HG02759 (cell line): ENCODE measurements around the gene TMEM269.

Source experiments
- ATAC-seq: cut with Tn5 transposase; IDR thresholded peaks from one replicate; pipeline ENCODE4 v1.9.1; 2021; ENCODE audit warnings: mild to moderate bottlenecking, moderate library complexity; ENCODE audit not compliant: unreplicated experiment

The TMEM269 gene

GRCh38 chr1:42817976-42818375 is 33.2 kb downstream of the TMEM269 start:
- ATAC-seq, result no peak

GRCh38 chr1:42820813-42821212 is 36.0 kb downstream of the TMEM269 start:
- no peak for ATAC-seq

GRCh38 chr1:42821690-42822089 is 36.9 kb downstream of the TMEM269 start:
- no peak for ATAC-seq

GRCh38 chr1:42822800-42823392 is 38.1 kb downstream of the TMEM269 start:
- no peak for ATAC-seq

GRCh38 chr1:42824481-42825035 is 39.8 kb downstream of the TMEM269 start:
- ATAC-seq, result no peak

GRCh38 chr1:42825036-42825851 is 40.5 kb downstream of the TMEM269 start:
- ATAC-seq, result no peak

- no peak for ATAC-seq
Observed at GRCh38 chr1:42830631-42831030, 45.8 kb downstream of the TMEM269 start.

GRCh38 chr1:42831273-42831672 is 46.5 kb downstream of the TMEM269 start:
- no peak for ATAC-seq

GRCh38 chr1:42832641-42833240 is 48.0 kb downstream of the TMEM269 start:
- no peak for ATAC-seq

GRCh38 chr1:42833981-42834380 is 49.2 kb downstream of the TMEM269 start:
- ATAC-seq, result no peak

- no peak for ATAC-seq
Observed at GRCh38 chr1:42834803-42835202, 50.0 kb downstream of the TMEM269 start.

- no peak for ATAC-seq
Observed at GRCh38 chr1:42835422-42835821, 50.6 kb downstream of the TMEM269 start.

- no peak for ATAC-seq
Observed at GRCh38 chr1:42837709-42838108, 52.9 kb downstream of the TMEM269 start.

GRCh38 chr1:42838482-42839190 is 53.8 kb downstream of the TMEM269 start:
- ATAC-seq, result no peak

- no peak for ATAC-seq
Observed at GRCh38 chr1:42841010-42841409, 56.2 kb downstream of the TMEM269 start.

- no peak for ATAC-seq
Observed at GRCh38 chr1:42841440-42842147, 56.8 kb downstream of the TMEM269 start.

GRCh38 chr1:42844592-42845140 is 59.9 kb downstream of the TMEM269 start:
- ATAC-seq, result no peak

GRCh38 chr1:42845193-42845592 is 60.4 kb downstream of the TMEM269 start:
- ATAC-seq, result no peak

- peak; percentile 20 for ATAC-seq
Observed at GRCh38 chr1:42845866-42846256, 61.1 kb downstream of the TMEM269 start.
